ENCODE results near the gene UBA1.

The UBA1 gene

GRCh38 chrX:47169726-47170515, 23.7 kb upstream of the UBA1 start:
- peak; percentile 75 for DNase-seq (ENCODE audit: low read depth)
- no peak overlapping the region for H3K4me3 ChIP-seq (replicated peaks; ENCODE audit: low read depth, low read length)
- no peak for TF ChIP-seq CTCF (IDR thresholded peaks at IDR 0.05; ENCODE audit: low read length, missing control alignments)

- no peak for TF ChIP-seq CTCF (IDR thresholded peaks at IDR 0.05; ENCODE audit: low read length, missing control alignments)
- no peak for DNase-seq (ENCODE audit: low read depth)
- no peak overlapping the region for H3K4me3 ChIP-seq (replicated peaks; ENCODE audit: low read depth, low read length)
These were observed 22.6 kb upstream of the UBA1 start for GRCh38 chrX:47170861-47171692.

- TF ChIP-seq CTCF (IDR thresholded peaks at IDR 0.05; ENCODE audit: low read length, missing control alignments) = no peak
- DNase-seq (ENCODE audit: low read depth) = no peak
These were observed 21.6 kb upstream of the UBA1 start for GRCh38 chrX:47171996-47172395.

GRCh38 chrX:47172549-47172948, 21.1 kb upstream of the UBA1 start:
- DNase-seq (ENCODE audit: low read depth) = no peak
- no peak overlapping the region for H3K4me3 ChIP-seq (replicated peaks; ENCODE audit: low read depth, low read length)
- no peak for TF ChIP-seq CTCF (IDR thresholded peaks at IDR 0.05; ENCODE audit: low read length, missing control alignments)

More at GRCh38 chrX:47171996-47172395, 21.6 kb upstream of the UBA1 start:
- no peak overlapping the region for H3K4me3 ChIP-seq (replicated peaks; ENCODE audit: low read depth, low read length)

- DNase-seq (ENCODE audit: low read depth) = no peak
- TF ChIP-seq CTCF (IDR thresholded peaks at IDR 0.05; ENCODE audit: low read length, missing control alignments) = no peak
- no peak overlapping the region for H3K4me3 ChIP-seq (replicated peaks; ENCODE audit: low read depth, low read length)
These were observed 20.4 kb upstream of the UBA1 start for GRCh38 chrX:47172971-47173792.

- no peak for TF ChIP-seq CTCF (IDR thresholded peaks at IDR 0.05; ENCODE audit: low read length, missing control alignments)
- H3K4me3 ChIP-seq (replicated peaks; ENCODE audit: low read depth, low read length) = no peak overlapping the region
- DNase-seq (ENCODE audit: low read depth) = no peak
These were observed 19.3 kb upstream of the UBA1 start for GRCh38 chrX:47174376-47174775.

All from fibroblast of pulmonary artery (primary cell).